Adipocyte (in vitro differentiated cells): Measurements from ENCODE around the gene ADSS2.
"Not testable (repeated sequence)": the region's sequence is repeated elsewhere in the genome, so short reads cannot be mapped to it uniquely, and the experiment has no call there.

Experiments used
- DNase-seq: peaks from one replicate; pipeline ENCODE4 v3.0.0-alpha.2; 2015; ENCODE audit warnings: low read depth
- H3K27me3 ChIP-seq: replicated peaks from 2 replicates; pipeline ENCODE4 v1.7.0; 2013; ENCODE audit warnings: mild to moderate bottlenecking, low read length, moderate library complexity; ENCODE audit not compliant: control insufficient read depth, insufficient read depth
- H3K36me3 ChIP-seq: 2 replicates; pipeline ENCODE4 v1.7.0; 2013; ENCODE audit warnings: low read length, mild to moderate bottlenecking, moderate library complexity; ENCODE audit not compliant: control insufficient read depth, insufficient read depth, severe bottlenecking
- H3K4me1 ChIP-seq: 2 replicates; pipeline ENCODE4 v1.7.0; 2013; ENCODE audit warnings: mild to moderate bottlenecking, low read length, moderate library complexity; ENCODE audit not compliant: control insufficient read depth, insufficient read depth
- H3K4me3 ChIP-seq: 2 replicates; pipeline ENCODE4 v1.7.0; 2013; ENCODE audit warnings: mild to moderate bottlenecking, low read length, moderate library complexity
- H3K9ac ChIP-seq: 2 replicates; pipeline ENCODE4 v1.7.0; 2013; ENCODE audit warnings: mild to moderate bottlenecking, low read length, moderate library complexity
- H3K9me3 ChIP-seq: 2 replicates; pipeline ENCODE4 v1.7.0; 2013; ENCODE audit warnings: mild to moderate bottlenecking, low read length, moderate library complexity; ENCODE audit not compliant: control insufficient read depth

Gene ADSS2

DNA sequence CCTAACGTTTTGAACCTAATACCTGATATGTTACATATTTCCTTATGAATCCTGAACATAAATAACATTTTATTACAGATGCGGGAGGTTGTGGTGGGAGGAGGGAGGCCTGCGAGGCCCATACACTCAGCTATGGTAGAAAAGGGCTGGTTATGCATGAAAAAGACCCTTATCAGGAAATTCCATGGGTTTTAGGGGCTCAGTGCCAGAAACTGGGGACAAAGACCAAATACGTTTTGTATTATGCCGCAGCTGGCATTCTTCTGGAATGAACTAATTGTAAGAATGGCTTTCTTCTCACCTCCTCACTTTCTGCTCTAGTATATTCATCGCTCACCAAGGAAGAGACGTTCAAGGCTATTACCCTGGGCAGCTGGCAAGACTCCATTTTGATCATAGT lies 76.7 kb downstream of the ADSS2 start:
- H3K4me3 ChIP-seq = no peak overlapping the region
- H3K9ac ChIP-seq = no peak overlapping the region
- DNase-seq = no peak
- H3K36me3 ChIP-seq = no peaks in the 10 kb centered on the region
- H3K27me3 ChIP-seq = no peaks in the 10 kb centered on the region
- H3K9me3 ChIP-seq = no peaks in the 10 kb centered on the region
- no peaks in the 10 kb centered on the region for H3K4me1 ChIP-seq

DNA sequence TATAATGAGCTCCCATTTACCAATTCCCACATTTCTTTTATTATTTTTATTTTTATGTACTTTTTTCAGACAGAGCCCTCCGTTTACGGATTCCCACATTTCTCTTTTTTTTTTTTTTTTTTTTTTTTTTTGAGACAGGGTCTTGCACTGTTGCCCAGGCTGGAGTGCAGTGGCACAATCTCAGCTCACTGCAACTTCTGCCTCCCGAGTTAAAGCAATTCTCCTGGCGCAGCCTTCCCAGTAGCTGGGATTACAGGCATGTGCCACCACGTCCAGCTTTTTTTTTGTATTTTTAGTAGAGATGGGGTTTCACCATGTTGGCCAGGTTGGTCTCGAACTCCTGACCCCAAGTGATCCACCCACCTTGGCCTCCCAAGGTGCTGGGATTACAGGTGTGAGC lies 77.2 kb downstream of the ADSS2 start:
- not testable (repeated sequence) for DNase-seq, H3K27me3 ChIP-seq, H3K36me3 ChIP-seq, H3K4me1 ChIP-seq, H3K9ac ChIP-seq, H3K4me3 ChIP-seq, H3K9me3 ChIP-seq

DNA sequence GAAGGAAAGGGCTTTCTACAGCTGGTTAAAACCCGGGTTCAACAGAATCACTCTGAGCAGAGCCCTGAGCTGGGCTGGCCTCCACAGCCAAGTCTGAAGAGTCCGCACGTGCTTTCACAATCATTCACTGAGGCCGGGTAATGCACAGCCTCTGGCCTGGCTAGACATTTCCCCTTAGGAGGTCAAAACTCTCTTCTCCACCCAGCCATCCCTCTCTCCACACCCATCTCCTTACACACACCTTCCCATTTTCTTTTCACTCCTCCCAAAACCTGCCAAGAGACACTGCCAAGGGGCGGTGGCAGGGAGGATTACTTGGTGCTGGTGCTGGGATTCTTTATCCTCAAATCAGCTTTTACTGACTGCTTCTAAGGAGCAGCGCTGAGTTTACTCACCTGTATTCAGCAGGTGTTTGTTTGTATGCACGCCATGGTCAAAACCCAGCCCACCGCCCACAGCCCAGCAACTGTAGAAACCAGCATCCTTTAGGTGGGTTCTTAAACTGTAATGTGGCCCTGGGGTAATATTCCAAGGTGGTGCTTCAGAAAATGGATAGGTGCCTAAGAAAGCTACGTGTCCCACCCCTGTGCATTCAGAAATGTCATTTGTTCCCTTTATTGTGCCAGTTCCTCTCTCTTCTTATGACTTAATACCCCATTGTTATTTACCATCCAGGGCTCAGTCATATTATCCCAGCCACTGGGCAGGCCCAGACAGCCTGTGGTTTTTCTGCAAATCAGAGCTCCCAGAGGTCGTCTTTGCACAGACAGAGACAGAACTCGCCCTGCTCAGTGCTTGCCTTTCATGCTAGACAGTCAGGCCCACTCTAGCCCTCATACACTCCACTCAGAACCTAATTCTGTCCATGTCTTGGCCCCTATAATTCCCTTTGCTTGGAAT lies 80.2 kb downstream of the ADSS2 start:
- Histone ChIP-seq H3K27me3 (no peaks in the 10 kb centered on the region), H3K36me3 (no peaks in the 10 kb centered on the region), H3K9ac (no peak overlapping the region), H3K4me3 (no peak overlapping the region), H3K4me1 (no peaks in the 10 kb centered on the region), H3K9me3 (no peaks in the 10 kb centered on the region)
- no peak for DNase-seq

DNA sequence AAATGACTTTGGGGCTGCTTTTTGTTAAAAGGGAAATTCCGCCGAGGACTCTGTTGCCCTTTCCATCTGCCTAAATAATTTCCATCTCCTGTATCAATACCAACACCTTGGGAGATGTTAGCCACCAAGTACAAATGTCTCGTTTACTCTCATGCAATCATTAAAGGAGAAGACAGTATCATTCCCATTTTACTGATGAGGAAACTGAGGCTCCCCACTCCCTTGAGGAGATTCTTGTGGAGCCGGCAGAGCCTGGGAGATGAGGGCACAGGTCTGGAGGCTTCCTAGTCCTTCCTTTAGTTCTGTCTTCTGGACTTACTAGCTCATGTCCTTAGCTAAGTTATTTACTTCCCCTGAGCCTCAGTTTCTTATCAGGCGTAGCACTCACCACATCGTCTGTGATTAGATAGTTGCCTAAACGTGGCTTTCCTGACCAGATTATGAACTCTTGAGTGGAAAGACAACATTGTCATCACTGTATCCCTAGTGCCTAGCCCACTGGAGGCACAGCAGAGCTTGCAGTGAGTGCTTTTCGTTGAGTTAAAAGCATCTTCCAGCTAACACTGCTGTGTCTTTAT lies 81.6 kb downstream of the ADSS2 start:
- Histone ChIP-seq H3K9ac (no peak overlapping the region), H3K4me1 (no peaks in the 10 kb centered on the region), H3K36me3 (no peaks in the 10 kb centered on the region), H3K27me3 (no peaks in the 10 kb centered on the region), H3K4me3 (no peak overlapping the region), H3K9me3 (no peaks in the 10 kb centered on the region)
- DNase-seq = no peak

DNA sequence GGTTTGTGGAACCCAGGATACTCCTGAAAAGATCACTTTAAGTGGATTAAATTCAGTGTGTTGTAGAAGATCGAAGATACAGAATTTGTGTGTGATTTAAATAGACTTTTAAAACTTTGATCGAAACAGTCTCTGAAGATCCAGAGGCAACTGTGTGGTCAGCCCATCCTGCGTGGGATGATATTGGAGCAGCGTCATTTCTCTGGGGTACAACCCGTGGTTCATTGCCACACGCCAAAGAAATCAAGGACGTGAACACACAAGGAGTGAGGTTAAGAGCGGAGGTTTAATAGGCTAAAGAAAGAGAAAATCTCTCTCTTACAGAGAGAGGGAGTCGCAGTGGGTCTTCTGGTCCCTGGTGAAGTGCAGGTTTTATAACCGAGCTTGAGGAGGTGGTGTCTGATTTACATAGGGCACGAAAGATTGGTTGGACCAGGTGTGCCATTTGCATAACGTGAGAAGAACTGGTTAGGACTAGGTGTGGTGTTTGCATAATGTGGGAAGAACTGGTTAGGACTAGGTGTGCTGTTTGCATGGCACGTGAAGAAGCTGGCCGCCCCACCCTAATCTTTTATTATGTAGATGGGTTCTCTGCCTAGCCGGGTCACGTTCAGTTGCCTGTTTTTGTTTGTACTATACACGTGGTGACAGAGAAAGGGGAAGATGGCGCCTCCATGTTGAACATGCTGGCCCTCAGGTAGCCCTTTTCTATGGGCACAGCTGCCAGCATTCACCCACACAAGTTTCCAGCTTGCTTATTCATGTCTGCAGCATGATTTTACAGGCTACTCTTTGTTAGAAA lies 82.3 kb downstream of the ADSS2 start:
- Histone ChIP-seq H3K36me3 (no peaks in the 10 kb centered on the region), H3K27me3 (no peaks in the 10 kb centered on the region), H3K4me1 (no peaks in the 10 kb centered on the region), H3K9me3 (no peaks in the 10 kb centered on the region), H3K9ac (no peak overlapping the region), H3K4me3 (no peak overlapping the region)
- no peak for DNase-seq

DNA sequence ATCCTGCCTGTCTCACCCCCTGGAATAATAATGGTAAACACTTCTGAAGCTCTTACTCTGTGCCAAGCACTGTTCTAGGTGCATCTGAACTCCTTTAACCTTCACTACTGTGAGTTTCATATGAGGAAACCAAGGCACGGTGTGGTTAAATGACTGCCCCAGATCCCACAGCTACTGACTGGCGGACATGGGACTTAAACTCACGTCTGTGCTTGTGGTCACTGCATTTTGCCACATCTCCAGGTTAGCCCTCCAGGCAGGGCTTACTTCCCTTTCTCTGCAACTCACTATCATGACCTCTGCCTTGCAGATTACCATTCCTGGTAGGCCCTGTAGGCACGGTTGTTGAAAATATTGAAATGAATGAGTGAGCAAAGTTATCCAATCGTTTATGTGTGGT lies 83.4 kb downstream of the ADSS2 start:
- no peak overlapping the region for H3K4me3 ChIP-seq
- H3K27me3 ChIP-seq = no peaks in the 10 kb centered on the region
- H3K4me1 ChIP-seq = no peaks in the 10 kb centered on the region
- no peaks in the 10 kb centered on the region for H3K9me3 ChIP-seq
- no peaks in the 10 kb centered on the region for H3K36me3 ChIP-seq
- DNase-seq = no peak
- no peak overlapping the region for H3K9ac ChIP-seq

DNA sequence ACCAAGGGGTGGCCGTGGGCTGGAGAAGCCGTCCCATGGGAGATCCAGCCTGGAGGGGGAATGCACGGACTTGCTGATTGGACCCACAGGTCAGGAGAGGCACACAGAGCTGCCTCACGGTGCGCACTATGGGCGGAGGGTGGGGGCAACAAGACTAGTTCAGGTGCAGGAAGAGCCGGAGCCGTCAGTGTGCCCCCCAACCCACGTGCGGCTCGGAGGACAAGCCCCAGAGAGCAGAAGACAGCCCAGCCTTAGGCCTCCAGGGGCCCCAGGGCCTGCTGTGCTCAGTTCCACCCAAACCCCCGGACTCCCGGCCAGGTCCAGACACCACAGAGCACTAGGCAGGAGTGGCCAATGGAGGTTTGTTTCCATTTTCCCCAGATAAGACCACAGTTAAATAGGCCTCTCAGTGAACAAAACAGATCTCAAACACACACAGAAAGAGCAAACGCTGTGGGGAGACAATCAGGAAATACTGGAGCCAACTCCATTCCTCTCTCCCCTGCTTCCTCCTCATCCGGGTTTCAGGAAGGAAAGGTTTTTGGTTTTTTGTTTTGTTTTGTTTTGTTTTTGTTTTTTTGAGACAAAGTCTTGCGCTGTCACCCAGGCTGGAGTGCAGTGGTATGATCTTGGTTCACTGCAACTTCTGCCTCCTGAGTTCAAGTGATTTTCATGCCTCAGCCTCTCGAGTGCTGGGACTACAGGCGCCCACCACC lies 84.2 kb downstream of the ADSS2 start:
- DNase-seq = no peak
- H3K27me3 ChIP-seq = no peaks in the 10 kb centered on the region
- H3K36me3 ChIP-seq = no peaks in the 10 kb centered on the region
- H3K9me3 ChIP-seq = no peaks in the 10 kb centered on the region
- H3K9ac ChIP-seq = no peak overlapping the region
- H3K4me3 ChIP-seq = no peak overlapping the region
- H3K4me1 ChIP-seq = no peaks in the 10 kb centered on the region

DNA sequence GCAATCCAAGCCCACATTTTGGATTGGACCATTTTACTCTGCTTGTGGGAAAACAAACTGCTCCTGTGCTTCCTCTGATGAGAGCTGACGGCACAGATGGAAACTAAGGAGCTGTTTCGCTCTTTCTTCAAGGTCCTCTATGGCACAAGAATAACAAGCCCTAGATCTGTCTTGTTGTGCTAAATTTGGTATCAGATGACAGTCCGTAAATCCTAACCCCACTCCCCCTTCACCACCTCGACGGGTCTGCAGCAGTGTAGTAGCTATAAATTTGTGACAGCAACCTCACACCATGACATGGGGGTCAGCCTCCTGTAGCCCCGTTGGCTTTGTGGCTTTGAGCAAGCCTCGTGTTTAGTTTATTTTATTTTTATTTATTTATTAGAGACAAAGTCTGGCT lies 85.9 kb downstream of the ADSS2 start:
- H3K36me3 ChIP-seq = no peaks in the 10 kb centered on the region
- peaks cover 7% of the 10 kb centered on the region for H3K4me1 ChIP-seq
- no peak for DNase-seq
- H3K9me3 ChIP-seq = no peaks in the 10 kb centered on the region
- no peak overlapping the region for H3K4me3 ChIP-seq
- no peak overlapping the region for H3K9ac ChIP-seq
- no peaks in the 10 kb centered on the region for H3K27me3 ChIP-seq

DNA sequence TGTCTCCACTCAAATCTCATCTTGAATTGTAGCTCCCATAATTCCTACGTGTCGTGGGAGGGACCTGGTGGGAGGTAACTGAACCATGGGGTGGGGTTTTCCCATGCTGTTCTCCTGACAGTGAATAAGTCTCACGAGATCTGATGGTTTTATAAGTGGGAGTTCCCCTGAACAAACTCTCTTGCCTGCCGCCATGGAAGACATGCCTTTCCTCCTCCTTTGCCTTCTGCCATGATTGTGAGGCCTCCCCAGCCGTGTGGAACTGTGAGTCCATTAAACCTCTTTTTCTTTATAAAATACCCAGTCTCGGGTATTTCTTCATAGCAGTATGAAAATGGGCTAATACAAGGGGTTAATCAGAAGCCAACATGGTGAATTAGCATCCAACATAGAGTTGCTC lies 86.4 kb downstream of the ADSS2 start:
- not testable (repeated sequence) for H3K4me1 ChIP-seq, H3K36me3 ChIP-seq, H3K9ac ChIP-seq, H3K9me3 ChIP-seq, H3K27me3 ChIP-seq, H3K4me3 ChIP-seq, DNase-seq

DNA sequence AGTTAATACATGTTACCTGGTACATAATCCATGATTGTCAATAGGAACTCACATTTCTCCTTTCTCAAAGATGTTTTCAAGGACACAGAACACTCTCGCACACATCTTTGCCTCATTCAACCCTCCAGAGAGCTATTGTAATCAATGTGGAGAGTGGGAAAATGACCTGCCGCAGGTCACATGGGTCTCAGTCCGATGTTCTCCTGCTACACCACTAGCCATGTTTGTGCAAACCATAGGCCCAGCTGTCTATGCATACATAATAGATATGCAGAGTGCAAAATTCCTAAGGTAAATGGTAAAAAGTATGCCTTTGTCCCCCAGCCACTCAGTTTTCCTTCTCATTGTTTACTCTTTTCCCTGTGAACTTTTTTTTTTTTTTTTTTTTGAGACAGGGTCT lies 89.2 kb downstream of the ADSS2 start:
- Histone ChIP-seq H3K36me3 (no peaks in the 10 kb centered on the region), H3K4me1 (peaks cover 7% of the 10 kb centered on the region), H3K4me3 (no peak overlapping the region), H3K9ac (no peak overlapping the region), H3K9me3 (no peaks in the 10 kb centered on the region), H3K27me3 (no peaks in the 10 kb centered on the region)
- DNase-seq = no peak
